ENCODE results near the gene IRAK3.

GRCh38 chr12:66287275-66287674 is 98.3 kb downstream of the IRAK3 start:
- TF ChIP-seq EP300 (IDR thresholded peaks at IDR 0.05) (no peak), POLR2A (IDR thresholded peaks at IDR 0.05) (no peak), CTCF (IDR thresholded peaks at IDR 0.05) (no peak), POLR2AphosphoS5 (IDR thresholded peaks at IDR 0.05) (no peak)

Data from gastroesophageal sphincter (tissue), 3 donors.